GM19324 (cell line): ENCODE measurements around the gene NFKB1.
A peak's percentile ranks its signal among the peaks of the same experiment; 100 is the strongest.
"Not testable (repeated sequence)": the region's sequence is repeated elsewhere in the genome, so short reads cannot be mapped to it uniquely, and the experiment has no call there.

Experiments
- ATAC-seq: cut with Tn5 transposase; IDR thresholded peaks from one replicate; pipeline ENCODE4 v1.9.1; 2021; ENCODE audit warnings: mild to moderate bottlenecking, moderate library complexity; ENCODE audit not compliant: unreplicated experiment, low FRiP score

Gene NFKB1

DNA sequence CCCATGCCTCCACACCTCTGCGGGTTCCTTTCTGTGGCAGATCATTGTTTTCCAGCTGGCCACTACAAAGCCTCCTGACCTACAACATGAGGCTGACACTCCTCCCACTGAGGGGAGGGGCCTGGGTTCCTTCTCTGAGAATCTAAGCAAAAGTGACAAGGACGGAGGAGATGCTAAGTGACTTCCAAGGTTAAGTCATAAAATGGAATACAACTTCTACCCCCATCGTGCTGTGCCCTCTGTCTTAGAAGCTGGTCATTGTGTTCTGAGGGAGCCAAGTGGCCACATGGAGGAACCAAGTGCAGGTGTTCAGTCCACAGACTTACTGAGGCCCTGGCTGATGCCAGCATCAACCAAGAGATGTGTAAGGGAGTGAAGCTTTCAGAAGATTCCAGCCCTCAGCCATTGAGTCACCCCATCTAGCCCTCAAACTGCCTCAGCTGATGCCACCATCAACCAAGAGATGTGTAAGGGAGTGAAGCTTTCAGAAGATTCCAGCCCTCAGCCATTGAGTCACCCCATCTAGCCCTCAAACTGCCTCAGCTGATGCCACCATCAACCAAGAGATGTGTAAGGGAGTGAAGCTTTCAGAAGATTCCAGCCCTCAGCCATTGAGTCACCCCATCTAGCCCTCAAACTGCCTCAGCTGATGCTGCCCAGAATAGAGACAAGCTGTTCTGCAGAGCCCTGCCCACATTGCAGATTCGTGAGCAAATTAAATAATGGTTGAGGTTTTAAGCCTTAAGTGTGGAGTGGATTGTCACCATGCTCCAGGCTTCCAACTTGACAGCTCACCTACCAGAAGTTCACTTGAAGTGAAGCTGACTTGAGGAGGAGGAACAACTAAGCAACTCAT is 118.8 kb downstream of the NFKB1 start:
- not testable (repeated sequence) for ATAC-seq

DNA sequence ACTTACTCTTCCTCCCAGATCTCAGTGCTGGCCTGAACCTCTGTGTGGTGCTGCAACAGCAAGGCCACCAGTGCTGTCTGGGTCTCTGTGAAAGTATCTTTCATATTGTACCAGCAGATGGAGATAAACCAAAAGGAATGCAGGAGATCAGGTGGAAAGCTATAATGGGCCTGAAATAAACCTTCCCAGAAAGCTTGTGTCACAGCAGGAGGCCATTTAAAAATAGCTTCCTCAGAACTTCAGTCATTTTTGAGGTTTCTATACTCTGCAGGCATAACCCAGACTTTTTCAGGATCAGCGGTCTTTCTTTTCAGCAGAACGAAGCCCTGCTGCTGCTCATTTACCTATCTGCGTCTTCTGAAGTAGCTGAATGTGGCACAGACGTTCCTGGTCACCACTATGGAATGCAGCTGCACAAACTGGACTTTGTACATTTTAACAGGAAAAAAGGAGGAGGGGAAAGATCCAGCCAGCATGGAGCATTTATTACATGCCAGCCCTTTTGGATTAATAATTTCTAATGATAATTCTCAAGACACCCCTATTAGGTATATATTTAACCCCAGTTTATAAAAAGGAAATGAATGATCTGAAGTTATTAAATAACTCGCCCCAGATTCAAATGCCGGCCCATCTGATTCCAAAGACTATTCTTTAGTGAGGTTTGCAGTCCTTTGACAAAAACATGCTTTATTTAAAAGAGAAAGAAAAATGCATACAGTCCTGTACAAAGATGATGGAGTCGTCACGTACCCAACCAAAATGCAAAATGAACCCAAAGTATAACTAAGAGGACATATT is 119.7 kb downstream of the NFKB1 start:
- no peak for ATAC-seq

DNA sequence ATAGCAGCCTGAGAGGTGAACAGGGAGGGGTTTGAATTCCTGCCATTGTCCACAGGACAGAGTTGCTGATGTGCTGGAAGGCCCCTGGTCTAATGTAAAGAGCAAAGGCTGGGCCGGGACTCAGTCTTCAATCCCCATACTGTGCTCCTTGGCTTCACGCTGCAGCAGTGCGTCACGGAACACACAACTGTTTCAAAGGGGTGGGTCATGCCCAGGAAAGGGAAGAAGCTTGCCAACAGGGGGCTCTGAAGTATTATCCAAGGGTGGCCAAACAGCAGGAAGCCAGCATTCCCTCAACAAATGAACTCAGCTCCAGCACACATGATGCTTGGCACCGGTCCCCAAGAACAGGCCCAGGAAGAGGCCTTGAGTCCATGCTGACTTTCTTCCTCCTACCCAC is 122.5 kb downstream of the NFKB1 start:
- ATAC-seq: no peak

DNA sequence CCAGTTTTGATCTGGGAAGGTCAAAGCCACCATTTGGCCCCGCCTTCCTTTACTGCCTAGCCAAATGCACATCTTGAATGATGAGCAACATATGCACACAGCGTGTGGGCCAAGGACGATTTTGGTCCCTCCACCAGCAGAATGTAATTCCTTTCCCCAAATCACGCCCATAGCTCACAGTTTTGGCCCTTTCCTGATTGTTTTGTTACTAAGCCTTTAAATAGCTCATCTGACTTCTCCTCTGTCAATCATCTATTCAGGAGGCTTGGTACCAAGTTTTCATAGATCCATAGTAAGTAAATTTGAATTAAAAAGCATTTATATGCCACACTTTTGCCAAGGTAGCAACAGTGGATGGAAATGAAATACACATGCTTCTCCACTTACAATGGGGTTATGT is 123.3 kb downstream of the NFKB1 start:
- no peak for ATAC-seq

DNA sequence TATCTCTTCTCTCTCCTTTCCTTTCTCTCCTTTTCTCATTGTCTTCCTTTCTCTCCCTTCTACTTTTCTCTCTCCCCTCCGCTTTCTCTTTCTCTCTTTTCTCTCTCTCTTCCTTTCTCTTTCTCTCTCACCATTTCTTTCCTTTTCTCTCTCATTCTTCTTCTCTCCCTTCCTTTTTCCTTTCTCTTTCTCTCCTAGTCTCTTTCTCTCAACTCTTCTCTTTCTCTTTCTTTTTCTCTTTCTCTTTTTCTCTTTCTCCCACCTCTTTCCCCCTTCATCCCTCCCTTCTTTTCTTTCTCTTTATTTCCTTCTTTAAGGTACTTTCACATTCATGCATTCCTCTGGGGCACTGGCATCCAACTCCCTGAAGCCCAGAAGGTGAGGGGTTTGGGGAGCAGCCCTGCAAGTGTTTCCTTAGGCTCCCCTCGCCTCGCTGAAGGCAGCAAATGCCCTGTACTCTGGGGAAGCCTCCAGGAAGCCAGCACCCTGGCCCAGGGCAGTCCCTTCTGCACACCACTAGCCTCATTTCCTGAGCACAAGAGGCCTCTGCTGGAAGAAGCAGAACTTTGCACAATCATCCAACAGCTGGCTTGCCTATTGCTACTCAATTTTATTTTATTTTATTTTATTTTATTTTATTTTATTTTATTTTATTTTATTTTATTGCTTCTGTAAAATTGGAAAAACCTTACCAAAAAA is 124.2 kb downstream of the NFKB1 start:
- ATAC-seq: peak; percentile 73

DNA sequence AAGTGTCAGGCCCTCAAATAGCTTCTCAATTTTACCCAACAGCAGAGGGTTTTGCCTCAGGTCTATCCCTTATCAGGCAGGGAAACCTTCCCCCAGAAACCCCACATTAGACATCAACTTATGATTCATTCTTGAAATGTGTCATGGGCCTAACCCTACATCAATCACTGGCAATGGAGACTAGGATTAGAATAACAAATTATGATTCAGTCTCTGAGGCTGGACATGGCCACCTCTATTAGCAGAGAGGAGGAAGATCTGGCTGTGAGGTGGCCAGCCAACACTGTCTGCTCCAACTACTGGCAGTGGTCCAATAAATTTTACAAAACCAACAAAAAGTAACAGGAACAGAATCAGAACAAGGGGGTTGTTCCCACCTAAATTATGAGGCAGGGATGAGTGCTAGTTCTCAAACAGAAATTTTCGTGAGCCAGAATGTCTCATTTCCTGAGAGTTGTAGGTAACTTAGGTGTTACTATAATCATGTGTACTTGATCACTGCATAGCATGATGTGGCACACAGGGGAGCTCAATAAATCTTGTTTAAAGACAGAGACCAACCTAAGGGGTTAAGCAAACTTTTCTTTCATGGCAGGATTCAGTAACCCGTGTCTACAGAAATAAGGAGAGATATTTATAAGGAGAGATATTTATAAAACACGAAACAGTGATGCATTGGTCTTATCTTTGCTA is 126.8 kb downstream of the NFKB1 start:
- no peak for ATAC-seq

DNA sequence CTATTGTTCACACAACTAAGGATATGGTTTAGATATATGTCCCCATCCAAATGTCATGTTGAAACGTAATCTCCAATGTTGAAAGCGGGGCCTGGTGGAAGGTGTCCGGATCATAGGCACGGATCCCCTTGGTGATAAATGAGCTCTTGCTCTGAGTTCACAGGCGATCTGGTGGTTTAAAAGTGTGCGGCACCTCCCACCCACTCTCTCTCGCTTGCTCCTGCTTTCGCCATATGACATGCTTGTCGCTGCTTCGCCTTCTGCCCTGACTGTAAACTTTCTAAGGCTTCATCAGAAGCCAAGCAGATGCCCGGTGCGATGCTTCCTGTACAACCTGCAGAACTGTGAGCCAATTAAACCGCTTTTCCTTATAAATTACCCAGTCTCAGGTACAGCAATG is 128.5 kb downstream of the NFKB1 start:
- ATAC-seq: no peak

DNA sequence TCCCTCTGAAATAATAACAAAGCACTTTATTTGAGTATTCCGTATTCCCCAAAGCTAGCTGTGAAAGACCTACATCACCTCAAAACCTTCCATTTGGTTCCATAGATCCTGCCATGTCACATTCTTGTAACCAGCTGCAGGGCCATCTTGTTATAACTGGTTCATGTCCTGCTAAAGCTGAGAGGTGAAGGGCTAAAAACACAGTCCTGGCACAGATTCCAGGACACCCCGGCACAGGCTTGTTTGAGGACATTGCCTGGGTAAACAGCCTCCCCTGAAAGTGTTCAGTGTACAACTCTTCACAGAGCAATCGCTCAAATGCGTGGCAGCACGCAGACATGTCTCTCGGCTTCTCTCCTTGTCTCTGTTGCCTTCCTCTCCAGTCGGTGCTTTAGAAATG is 130.5 kb downstream of the NFKB1 start:
- ATAC-seq: no peak

DNA sequence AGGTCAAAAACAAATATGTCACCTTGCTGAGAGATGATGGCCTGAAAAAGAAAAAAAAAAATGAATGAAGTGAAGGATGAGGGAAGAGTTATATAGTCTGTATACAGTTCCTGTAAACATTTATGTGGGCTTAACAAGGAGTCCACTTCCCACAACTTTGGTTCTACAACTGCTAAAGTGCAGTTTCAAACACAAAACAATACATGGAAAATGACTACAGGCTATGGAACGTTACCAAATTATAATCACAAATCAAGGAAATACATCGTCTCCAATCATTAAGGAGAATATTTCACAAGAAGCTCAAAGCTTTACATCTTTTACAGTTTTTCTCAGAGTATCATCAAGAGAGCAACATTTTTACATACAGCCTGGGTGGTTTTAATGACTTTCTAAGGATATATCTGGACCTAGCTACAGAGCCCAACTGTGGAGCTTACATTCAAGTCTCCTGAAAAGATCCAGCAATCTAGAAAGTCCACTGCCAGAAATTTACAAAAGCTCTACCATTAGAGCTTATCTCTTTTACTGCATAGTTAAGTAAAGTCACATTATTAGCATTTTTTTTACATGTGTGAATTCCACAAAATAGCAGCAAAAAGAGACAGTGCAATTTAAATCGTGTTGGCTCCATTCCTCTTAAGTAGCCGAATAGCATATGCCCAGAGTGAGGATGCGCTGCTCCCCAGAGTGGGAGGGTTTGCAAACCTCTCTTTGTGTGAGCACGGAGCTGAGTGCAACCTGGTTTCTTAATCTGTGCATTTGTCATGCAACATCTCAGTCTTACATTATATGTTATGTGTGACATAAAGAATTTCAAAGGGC is 131.3 kb downstream of the NFKB1 start:
- no peak for ATAC-seq

DNA sequence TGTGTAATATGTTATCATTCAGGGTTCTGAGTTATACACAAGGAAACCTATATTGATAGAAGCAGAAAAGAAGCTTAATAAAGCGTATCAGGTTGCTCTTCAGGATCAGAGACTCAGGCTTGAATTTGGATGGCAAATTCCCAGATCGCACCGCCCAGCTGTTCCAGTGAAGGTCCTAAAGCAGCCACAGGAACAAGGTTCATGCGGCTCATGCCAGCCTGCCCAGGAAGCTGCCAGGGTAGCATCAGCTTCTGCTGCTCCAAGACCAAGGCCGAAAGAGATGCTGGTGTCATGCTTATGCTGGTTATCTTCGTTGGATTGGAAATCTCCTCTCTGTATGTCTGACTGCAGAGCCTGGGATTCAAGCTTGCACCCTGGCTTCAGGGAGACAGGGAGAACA is 131.9 kb downstream of the NFKB1 start:
- no peak for ATAC-seq

DNA sequence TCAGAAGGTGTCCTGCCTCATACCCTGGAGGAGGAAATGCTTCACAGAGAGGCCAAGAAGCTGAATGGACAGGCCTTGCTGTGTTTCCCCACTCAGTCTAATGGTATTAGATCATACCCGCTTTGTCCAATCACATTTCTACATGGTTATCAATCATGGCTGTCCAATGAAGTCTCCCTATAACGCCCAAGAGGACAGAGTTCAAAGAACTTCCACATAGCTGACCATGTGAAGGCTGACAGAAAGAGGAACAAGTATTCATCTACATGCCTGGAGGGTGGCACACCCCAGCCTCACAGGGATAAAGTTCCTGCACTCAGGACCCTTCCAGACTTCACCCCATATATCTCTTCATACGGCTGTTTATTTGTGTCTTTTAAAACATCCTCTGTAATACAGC is 136.2 kb downstream of the NFKB1 start:
- ATAC-seq: no peak

DNA sequence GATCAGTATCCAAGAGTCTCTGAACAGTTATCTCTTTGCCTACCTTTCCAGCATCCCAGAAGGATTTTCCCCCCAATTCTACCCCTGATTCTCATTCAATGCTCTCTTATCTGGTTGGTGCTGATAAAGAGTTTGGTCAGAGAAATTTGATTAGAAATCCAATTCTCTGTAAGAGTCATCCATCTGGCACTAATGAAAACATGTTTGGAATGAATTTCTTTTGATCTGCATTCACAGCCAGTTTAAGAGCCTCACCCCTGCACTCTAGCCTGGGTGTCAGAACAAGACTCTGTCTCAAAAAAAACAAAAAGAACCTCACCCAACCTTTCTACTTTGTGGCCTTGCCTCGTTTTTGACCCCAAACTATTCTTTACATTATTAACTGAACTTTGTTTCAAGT is 137.5 kb downstream of the NFKB1 start:
- no peak for ATAC-seq

DNA sequence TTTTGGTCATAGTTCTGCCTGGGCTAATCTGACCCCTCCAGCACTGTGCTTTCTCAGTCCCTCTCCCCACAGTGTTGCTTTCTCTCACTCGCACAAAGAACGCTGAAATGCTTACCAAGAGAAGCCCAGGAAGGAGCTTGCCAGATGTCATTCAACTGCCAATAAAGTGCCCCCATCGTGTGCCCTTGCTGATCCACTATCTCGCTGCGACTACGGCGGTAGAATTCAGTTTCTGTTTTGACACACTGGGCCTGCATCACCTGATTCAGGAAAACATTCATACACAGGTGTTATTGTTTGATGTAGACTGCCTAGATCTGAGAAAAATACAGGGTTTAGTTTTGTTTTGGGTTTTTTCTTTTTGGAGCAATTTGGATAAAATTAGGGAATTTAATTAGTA is 138.4 kb downstream of the NFKB1 start:
- no peak for ATAC-seq

DNA sequence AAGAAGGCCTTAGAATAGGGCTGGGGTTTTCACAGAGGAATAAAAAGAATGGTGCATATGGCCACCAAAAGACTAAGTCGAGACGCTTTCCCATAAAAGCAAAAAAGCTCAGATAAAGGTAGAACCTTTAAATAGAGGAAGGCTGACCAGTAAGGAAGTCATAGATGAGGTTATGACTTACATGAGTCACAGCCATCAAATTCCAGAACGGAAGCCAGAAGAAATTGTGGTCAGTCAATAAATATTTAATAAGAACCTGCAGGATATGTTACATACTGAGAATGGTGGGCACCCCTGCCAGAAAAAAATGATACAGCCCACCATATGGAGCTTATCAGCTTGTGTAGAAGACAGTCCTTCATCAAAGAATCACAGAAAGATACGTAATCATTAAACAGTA is 139.5 kb downstream of the NFKB1 start:
- ATAC-seq: no peak

DNA sequence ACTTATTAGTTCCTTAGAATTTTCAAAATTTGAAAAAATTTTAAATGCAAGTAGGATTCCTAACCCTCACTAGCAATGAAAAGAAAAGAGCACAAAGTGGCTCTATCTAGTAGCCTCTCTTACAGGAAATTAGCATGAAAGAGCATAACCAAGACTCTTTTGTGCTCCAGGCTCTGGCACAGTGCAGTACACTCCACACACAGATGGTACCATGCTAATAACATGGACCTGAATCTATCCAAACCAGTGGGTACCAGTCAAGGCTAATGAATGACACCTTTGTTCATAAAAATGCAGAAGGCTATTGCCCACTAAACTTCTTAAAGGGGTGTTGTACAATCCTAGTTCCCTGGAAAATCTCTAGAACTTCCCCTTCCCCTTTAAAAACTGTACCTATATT is 140.6 kb downstream of the NFKB1 start:
- no peak for ATAC-seq

DNA sequence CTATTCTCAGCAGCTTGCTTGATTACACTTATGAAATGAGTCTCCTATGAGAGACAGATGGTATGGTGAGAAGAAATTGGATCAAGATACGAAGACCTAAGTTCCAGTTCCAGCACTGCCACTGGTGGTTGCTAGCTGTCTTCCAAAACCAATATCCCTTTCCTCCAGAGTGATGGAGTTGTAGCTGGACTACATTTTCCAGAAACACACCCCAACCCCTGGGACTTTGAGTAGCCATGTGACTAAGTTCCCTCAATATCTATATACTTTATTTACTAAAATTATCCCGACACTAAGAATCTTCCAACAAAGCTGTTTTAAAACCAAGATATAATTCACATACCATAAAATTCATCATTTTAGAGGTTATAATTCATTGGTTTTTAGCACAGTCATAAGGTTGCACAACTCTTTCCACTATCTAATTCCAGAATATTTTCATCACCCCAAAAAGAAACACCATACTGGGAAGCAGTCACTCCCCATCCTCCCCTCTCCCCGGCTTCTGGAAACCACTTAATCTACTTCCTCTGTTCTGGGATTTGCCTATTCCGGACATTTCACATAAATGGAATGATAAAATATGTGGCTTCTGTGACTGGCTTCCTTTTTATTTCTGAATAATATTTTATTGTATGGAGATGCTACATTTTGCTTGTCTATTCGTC is 141.6 kb downstream of the NFKB1 start:
- no peak for ATAC-seq

DNA sequence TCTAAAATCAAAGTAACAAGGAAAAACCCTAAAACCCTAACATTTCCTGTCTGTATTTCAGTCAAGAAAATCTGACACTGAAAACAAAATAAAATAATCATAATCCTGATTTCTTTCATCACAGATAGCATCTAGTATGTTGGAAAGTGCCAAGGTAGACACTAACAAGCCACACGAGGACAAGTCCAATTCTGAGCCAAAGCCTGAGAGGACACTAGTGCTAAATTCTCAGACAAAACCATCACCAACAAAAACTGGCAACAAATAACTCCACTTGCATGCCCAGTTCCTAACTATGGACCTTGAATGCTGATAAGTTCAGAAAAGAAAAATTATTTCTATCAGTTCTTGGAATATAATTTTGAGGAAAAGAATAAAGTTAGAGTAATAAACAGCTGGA is 146.0 kb downstream of the NFKB1 start:
- no peak for ATAC-seq

DNA sequence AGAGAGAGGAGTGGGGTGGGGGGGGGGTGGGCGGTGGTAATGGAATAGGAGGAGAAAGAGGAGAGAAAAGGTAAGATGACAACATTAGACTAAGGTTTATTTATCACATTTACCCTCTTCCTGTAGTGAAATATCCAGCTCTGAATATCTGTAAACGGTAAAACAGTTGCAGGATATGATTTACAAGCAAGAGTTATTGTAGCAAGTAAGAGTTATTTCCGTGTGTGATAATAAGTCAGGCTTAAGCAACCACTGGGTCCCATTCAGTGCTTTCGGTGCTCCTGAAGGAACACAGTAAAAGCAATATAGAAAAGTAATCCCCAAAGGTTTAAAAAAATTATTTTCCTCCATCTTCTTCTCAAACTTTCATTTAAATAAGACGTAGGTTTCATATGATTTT is 156.0 kb downstream of the NFKB1 start:
- no peak for ATAC-seq

DNA sequence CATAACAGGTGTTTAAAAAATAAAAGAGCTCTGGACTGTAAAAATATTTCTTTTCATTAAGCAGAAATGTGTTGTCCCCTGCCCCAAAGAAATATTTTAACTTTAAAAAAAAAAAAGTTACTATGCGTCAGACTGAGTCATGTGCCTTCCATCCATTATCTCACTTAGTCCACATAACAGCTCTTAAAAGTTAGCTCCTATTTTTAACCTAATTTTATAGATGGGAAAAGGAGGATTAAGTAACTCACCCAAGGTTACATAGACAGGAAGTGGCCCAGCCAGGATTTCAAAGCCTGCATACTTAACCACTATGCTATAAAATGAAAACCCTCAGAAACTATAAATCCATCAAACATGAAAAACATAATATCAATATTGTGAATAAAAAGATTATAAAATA is 161.9 kb downstream of the NFKB1 start:
- no peak for ATAC-seq
